Measurements from ENCODE around the gene GJC1. TPM values are rescaled to one million over a fixed set of nuclear protein-coding genes. Genes with fewer than 3 reads are reported as not detected.

The GJC1 gene
- total and polyA plus RNA-seq, 2 donors (not counting 3 experiments of a cell fraction or from before 2014, with no cell fraction given): 13.8 to 39.7 TPM

DNA sequence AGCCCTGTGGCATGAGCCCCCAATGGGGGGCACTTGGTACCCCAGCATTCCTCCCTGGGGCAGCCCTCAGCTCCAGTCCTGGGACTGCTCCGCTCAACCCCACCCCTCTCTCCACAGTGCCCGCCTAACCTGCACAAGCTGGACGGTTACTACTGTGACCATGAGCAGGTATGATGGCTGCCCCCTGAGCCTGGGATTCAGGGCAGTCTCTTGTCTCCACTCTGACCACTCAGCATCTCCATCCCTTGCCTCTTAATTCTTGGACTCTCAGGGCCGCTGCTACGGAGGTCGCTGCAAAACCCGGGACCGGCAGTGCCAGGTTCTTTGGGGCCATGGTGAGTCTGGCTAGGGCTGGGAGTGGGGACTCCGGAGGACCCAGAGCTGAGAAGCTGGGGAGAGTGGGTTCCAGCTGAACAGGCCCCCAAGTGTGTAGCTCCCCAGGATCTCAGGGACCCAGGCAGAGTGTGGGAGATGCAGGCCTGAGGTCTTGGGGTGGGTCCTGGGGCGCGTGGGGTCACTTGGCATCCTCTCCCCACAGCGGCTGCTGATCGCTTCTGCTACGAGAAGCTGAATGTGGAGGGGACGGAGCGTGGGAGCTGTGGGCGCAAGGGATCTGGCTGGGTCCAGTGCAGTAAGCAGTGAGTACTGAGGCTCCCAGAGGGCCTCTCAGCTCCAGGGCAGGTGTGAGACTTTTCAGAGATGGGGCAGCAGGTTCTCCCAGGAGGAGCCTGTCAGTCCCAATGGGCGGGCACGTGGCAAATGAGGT is 53.3 kb downstream of the GJC1 start:
- no TSS peak for BruUV-seq (replicated peaks)
- no peaks in the 10 kb centered on the region for H3K27me3 ChIP-seq (ENCODE audit: control insufficient read depth in 2 of 2, insufficient read depth in 2 of 2, low read length in 2 of 2)
- no peaks in the 10 kb centered on the region for H3K36me3 ChIP-seq (ENCODE audit: control insufficient read depth in 2 of 2, extremely low read depth in 1 of 2, insufficient read depth in 2 of 2, low read length in 2 of 2)
- H3K4me3 ChIP-seq (replicated peaks in 1 of 3; ENCODE audit: insufficient read depth in 1 of 3, low read depth in 1 of 3, low read length in 3 of 3): no peak overlapping the region
- H3K9me1 ChIP-seq (replicated peaks; ENCODE audit: control insufficient read depth, extremely low read depth, insufficient read depth, low read length): no peaks in the 10 kb centered on the region
- no peak overlapping the region for H3K27ac ChIP-seq (ENCODE audit: insufficient read depth, low read depth, low read length)
- intact Hi-C loops (cut with micrococcal nuclease): no loop called here
- H3K79me2 ChIP-seq (ENCODE audit: control insufficient read depth, insufficient read depth, low read length): no peaks in the 10 kb centered on the region
- ChIA-PET POLR2A (no interaction called here), CTCF (interaction anchor here (1.0 to 15.3 kb wide), 12 partner anchors 46 to 421 kb away, joined by 3 to 368 read pairs (median 16); partner anchors contain the start of genes ACBD4, GJC1 and HIGD1B)
- dilution Hi-C loops (cut with MboI; ENCODE audit: extremely low pct_ligation_motif_present, low sequenced_read_pairs): no loop called here
- no peaks in the 10 kb centered on the region for H3K9me3 ChIP-seq (replicated peaks; ENCODE audit: control insufficient read depth, insufficient read depth, low read length)
- TF ChIP-seq JUN (IDR thresholded peaks at IDR 0.05; ENCODE audit: borderline replicate concordance, insufficient read depth, insufficient read length, low read depth): no peak
- TF ChIP-seq GATA2 (IDR thresholded peaks at IDR 0.05; ENCODE audit: insufficient read depth, insufficient read length, low read depth, low read length): no peak
- TF ChIP-seq, protein P1, sequence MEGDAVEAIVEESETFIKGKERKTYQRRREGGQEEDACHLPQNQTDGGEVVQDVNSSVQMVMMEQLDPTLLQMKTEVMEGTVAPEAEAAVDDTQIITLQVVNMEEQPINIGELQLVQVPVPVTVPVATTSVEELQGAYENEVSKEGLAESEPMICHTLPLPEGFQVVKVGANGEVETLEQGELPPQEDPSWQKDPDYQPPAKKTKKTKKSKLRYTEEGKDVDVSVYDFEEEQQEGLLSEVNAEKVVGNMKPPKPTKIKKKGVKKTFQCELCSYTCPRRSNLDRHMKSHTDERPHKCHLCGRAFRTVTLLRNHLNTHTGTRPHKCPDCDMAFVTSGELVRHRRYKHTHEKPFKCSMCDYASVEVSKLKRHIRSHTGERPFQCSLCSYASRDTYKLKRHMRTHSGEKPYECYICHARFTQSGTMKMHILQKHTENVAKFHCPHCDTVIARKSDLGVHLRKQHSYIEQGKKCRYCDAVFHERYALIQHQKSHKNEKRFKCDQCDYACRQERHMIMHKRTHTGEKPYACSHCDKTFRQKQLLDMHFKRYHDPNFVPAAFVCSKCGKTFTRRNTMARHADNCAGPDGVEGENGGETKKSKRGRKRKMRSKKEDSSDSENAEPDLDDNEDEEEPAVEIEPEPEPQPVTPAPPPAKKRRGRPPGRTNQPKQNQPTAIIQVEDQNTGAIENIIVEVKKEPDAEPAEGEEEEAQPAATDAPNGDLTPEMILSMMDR (IDR thresholded peaks at IDR 0.05; ENCODE audit: extremely low read depth in 1 of 2, insufficient read depth in 1 of 2, low read depth in 1 of 2, low read length in 2 of 2): no peak
- TF ChIP-seq, protein P2, sequence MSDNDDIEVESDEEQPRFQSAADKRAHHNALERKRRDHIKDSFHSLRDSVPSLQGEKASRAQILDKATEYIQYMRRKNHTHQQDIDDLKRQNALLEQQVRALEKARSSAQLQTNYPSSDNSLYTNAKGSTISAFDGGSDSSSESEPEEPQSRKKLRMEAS (IDR thresholded peaks at IDR 0.05; ENCODE audit: insufficient read depth, insufficient read length): no peak
- no peak for TF ChIP-seq FOS (IDR thresholded peaks at IDR 0.05; ENCODE audit: borderline replicate concordance, insufficient read depth, low read length)
- no peak for TF ChIP-seq POLR2A (IDR thresholded peaks at IDR 0.05; ENCODE audit: low read depth, low read length)
- no peak for TF ChIP-seq MYC (IDR thresholded peaks at IDR 0.05; ENCODE audit: low read depth, low read length)
- no peak for TF ChIP-seq EZH2 (IDR thresholded peaks at IDR 0.05; ENCODE audit: borderline replicate concordance, low read depth, low read length, severe bottlenecking)
- no peak overlapping the region for H3K9ac ChIP-seq (replicated peaks; ENCODE audit: extremely low read depth, insufficient read depth, low read length)
- H2AFZ ChIP-seq (ENCODE audit: low read depth, low read length): no peak overlapping the region
- no peak for DNase-seq (ENCODE audit: low read depth, low spot score)
- no peak overlapping the region for H3K4me2 ChIP-seq (ENCODE audit: insufficient read depth, low read length)
- peaks cover 5% of the 10 kb centered on the region for H3K4me1 ChIP-seq (ENCODE audit: control insufficient read depth, extremely low read depth, insufficient read depth, low read length)
- H4K20me1 ChIP-seq (replicated peaks; ENCODE audit: control insufficient read depth, extremely low read depth, insufficient read depth, low read length): no peaks in the 10 kb centered on the region
- no peak for FAIRE-seq
